T-cell (primary cell): Measurements from ENCODE around the gene CPNE5. TPM values are rescaled to one million over a fixed set of nuclear protein-coding genes. Genes with fewer than 3 reads are reported as not detected.

Experiments used
- ATAC-seq, 4 experiments: fragments of 200-7000 bp in 3 of 4; fragments of 150-1000 bp in 1 of 4; cut with Tn5 transposase; replicated peaks in 1 of 4; 1 replicate in 3 of 4; 2 replicates in 1 of 4; pipeline ENCODE4 v1.10.0; 2021; ENCODE audit warnings: moderate library complexity in 3 of 4, mild to moderate bottlenecking in 2 of 4, moderate number of reproducible peaks in 1 of 4
- CTCF ChIA-PET, 2 donors: fragments of 300-600 bp; sonication (Branson Sonifier 250); formaldehyde crosslinking; loops; one replicate each; lab custom pipeline; 2022; ENCODE audit warnings: antibody characterized with exemption in 2 of 2; lab: Charles Lee
- POLR2A ChIA-PET, 2 donors: fragments of 300-600 bp; sonication (Branson Sonifier 250); formaldehyde crosslinking; loops; one replicate each; lab custom pipeline; 2022; ENCODE audit warnings: antibody characterized with exemption in 2 of 2; lab: Charles Lee
- DNase-seq, 35 experiments: peaks; one replicate each; pipeline versions ENCODE4 v3.0.0 to v3.0.0-alpha.2; 2013 to 2023
- H3K27ac ChIP-seq: one replicate; pipeline ENCODE4 v1.5.1; 2013; ENCODE audit warnings: low read length
- H3K27me3 ChIP-seq, 2 experiments: replicated peaks in 1 of 2; 1 replicate in 1 of 2; 2 replicates in 1 of 2; pipeline versions ENCODE4 v1.6.1 to v1.7.0; 2013; ENCODE audit warnings: low read length in 1 of 2, mixed read lengths in 1 of 2; ENCODE audit not compliant: control insufficient read depth in 2 of 2, insufficient read depth in 2 of 2; ENCODE audit errors: extremely low read depth in 1 of 2
- H3K36me3 ChIP-seq, 2 donors: 1 replicate in 1 of 2; 2 replicates in 1 of 2; pipeline versions ENCODE4 v1.6.1 to v1.7.0; 2013; ENCODE audit warnings: low read length in 1 of 2; ENCODE audit not compliant: control insufficient read depth in 2 of 2, insufficient read depth in 1 of 2; ENCODE audit errors: extremely low read depth in 1 of 2
- H3K4me1 ChIP-seq, 2 experiments: 1 replicate in 1 of 2; 2 replicates in 1 of 2; pipeline versions ENCODE4 v1.6.1 to v1.7.0; 2013; ENCODE audit warnings: low read length in 2 of 2, mixed read lengths in 1 of 2; ENCODE audit not compliant: insufficient read depth in 2 of 2, control insufficient read depth in 1 of 2; ENCODE audit errors: extremely low read depth in 1 of 2
- H3K4me3 ChIP-seq, 2 donors: 1 replicate in 1 of 2; 2 replicates in 1 of 2; pipeline versions ENCODE4 v1.5.1 to v1.7.0; 2013; ENCODE audit warnings: mild to moderate bottlenecking in 2 of 2, low read length in 1 of 2, moderate library complexity in 1 of 2; ENCODE audit not compliant: control insufficient read depth in 1 of 2; ENCODE audit errors: extremely low read depth in 1 of 2
- H3K9me3 ChIP-seq: 2 replicates; pipeline ENCODE4 v1.7.0; 2013
- H3K27ac Mint-ChIP-seq, 2 donors: one replicate each; pipeline ENCODE4 v1.8.0; 2020 to 2021; ENCODE audit warnings: mild to moderate bottlenecking in 2 of 2, mixed read lengths in 2 of 2
- H3K27me3 Mint-ChIP-seq, 2 donors: one replicate each; pipeline ENCODE4 v1.8.0; 2021 to 2022; ENCODE audit warnings: mixed read lengths in 2 of 2
- H3K36me3 Mint-ChIP-seq: one replicate; pipeline ENCODE4 v1.8.0; 2021; ENCODE audit warnings: mixed read lengths
- H3K4me1 Mint-ChIP-seq, 3 donors: one replicate each; pipeline ENCODE4 v1.8.0; 2020 to 2022; ENCODE audit warnings: mixed read lengths in 3 of 3, mild to moderate bottlenecking in 1 of 3
- H3K4me3 Mint-ChIP-seq, 3 donors: one replicate each; pipeline ENCODE4 v1.8.0; 2020 to 2022; ENCODE audit warnings: mild to moderate bottlenecking in 3 of 3, mixed read lengths in 3 of 3, moderate library complexity in 3 of 3
- H3K9me3 Mint-ChIP-seq, 3 donors: one replicate each; pipeline ENCODE4 v1.8.0; 2020 to 2022; ENCODE audit warnings: mixed read lengths in 3 of 3
- WGBS: methylation state at CpG from one replicate; pipeline ENCODE4 v1.1.5; 2013; ENCODE audit warnings: missing lambda C conversion rate; ENCODE audit not compliant: insufficient coverage; 5-methylcytosine and 5-hydroxymethylcytosine counted together
- total RNA-seq, 35 experiments: library from RNA in 6 of 35; stranded (reverse) in 6 of 35; fragments of 120-200 nt in 1 of 35; gene quantifications; one replicate each; pipeline versions ENCODE4 v1.2.1 to v1.2.4 and lab custom pipeline; 2013 to 2026

CPNE5 gene
- total RNA-seq, 5 donors from 2014 or later (not counting 1 experiment from before 2014, with no cell fraction given): 0.73 to 1.8 (median 1.1) TPM

DNA sequence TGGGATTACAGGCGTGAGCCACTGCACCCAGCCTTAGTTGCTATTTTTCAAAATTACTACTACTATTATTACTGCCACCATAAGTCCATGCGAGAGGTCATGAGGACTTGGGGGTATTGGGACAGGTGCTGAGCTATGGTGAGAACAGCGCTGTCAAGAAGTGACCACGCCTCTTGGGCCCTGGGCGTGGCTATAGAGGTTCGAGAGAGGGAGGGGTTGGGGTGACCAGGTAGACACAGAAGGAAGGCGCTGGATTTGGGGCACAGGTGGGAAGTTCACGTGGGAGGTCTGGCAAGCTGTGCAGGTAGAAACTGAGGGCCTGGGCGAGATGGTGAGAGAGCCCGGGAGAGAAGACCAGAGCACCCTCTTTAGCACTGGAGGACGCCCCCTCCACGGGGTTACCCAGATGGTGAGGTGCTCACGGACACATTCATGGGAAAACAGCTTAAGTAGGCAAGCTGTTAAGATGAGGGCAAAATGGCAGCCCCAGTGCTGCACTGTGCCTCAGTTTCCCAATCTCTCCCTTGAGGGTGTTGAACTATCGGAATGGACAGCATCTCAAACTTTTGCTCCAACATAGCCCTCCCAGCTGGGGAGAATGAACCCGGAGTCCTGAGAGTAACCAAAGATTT is 80.6 kb downstream of the CPNE5 start:
- peaks cover 28 to 53% (median 42%) of the 10 kb centered on the region in 3 donors for H3K4me1 Mint-ChIP-seq
- no peak overlapping the region for H3K4me3 ChIP-seq
- no peaks in the 10 kb centered on the region for H3K27me3 Mint-ChIP-seq
- no peak overlapping the region for H3K4me3 Mint-ChIP-seq
- no peaks in the 10 kb centered on the region for H3K9me3 ChIP-seq
- H3K27ac Mint-ChIP-seq: peak overlapping the region; percentile 50 to 66
- H3K36me3 Mint-ChIP-seq: no peaks in the 10 kb centered on the region
- DNase-seq (peak in 1 of 35 experiments; percentile 12), ATAC-seq (no peak)
- 80% methylated on average over 9 of the region's 15 CpGs for WGBS
- no peaks in the 10 kb centered on the region for H3K9me3 Mint-ChIP-seq
- peaks cover 0 to 3% of the 10 kb centered on the region in 2 experiments for H3K27me3 ChIP-seq
- ChIA-PET POLR2A (interaction anchor here (0.6 to 1.0 kb wide), 2 partner anchors 75 to 161 kb away, joined by 3 to 4 read pairs; no protein-coding TSS in a partner anchor), CTCF (interaction anchor here (0.5 to 3.7 kb wide), 16 partner anchors 11 to 782 kb away, joined by 3 to 20 read pairs (median 3); no protein-coding TSS in a partner anchor)
- no peak overlapping the region for H3K27ac ChIP-seq
- no peaks in the 10 kb centered on the region for H3K36me3 ChIP-seq
- H3K4me1 ChIP-seq: peaks cover 7 to 54% of the 10 kb centered on the region in 2 experiments

DNA sequence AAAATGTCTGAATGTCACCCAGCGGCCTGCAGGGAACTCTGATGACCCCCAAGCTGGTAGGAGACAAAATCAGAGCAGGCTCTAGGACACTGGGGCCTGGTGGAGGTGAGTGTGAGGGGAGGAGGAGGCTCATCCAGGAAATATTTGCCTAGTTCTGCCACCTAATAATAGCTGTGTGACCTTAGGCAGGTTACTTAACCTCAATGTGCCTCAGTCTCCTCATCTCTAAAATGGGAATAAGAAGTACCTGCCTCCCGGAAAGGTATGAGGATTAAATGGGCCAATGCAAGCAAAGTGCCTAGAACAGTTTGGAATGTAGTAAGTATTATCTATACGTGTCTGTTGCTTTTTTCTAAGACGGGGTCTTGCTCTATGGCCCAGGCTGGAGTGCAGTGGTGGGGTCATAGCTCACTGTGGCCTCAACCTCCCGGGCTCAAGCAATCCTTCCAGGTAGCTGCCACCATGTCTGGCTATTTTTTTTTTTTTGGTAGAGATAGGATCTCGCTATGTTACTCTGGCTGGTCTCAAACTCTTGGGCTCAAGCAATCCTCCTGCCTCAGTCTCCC is 81.2 kb downstream of the CPNE5 start:
- H3K27ac ChIP-seq: peak overlapping the region; percentile 91

GRCh38 chr6:36757206-36757605 is 82.0 kb downstream of the CPNE5 start:
- 57% methylated on average over 2 of the region's 4 CpGs for WGBS
- DNase-seq: peak in 14 of 35 experiments; percentile 9 to 66 (median 18)
- Histone ChIP-seq H3K27ac (peak overlapping the region; percentile 91), H3K4me1 (peaks cover 7 to 67% of the 10 kb centered on the region in 2 experiments), H3K4me3 (no peak overlapping the region), H3K27me3 (peaks cover 0 to 3% of the 10 kb centered on the region in 2 experiments), H3K36me3 (no peaks in the 10 kb centered on the region), H3K9me3 (no peaks in the 10 kb centered on the region)
- Mint-ChIP-seq H3K27me3 (no peaks in the 10 kb centered on the region), H3K36me3 (no peaks in the 10 kb centered on the region), H3K27ac (peak overlapping the region; percentile 86 to 97), H3K4me3 (peak overlapping the region in 2 of 3 donors; percentile 2 to 21), H3K4me1 (peaks cover 32 to 66% (median 51%) of the 10 kb centered on the region in 3 donors), H3K9me3 (no peaks in the 10 kb centered on the region)
- POLR2A ChIA-PET: no interaction called here
- CTCF ChIA-PET: interaction anchor here in 1 of 2 donors (3.2 kb wide), 1 partner anchor 142 kb away, joined by 20 read pairs; no protein-coding TSS in a partner anchor
- ATAC-seq: no peak

More for the DNA sequence above, 81.2 kb downstream of the CPNE5 start:
- WGBS: 93% methylated on average over 4 of the region's 6 CpGs
- H3K4me1 Mint-ChIP-seq: peaks cover 28 to 58% (median 44%) of the 10 kb centered on the region in 3 donors
- H3K36me3 Mint-ChIP-seq: no peaks in the 10 kb centered on the region
- ChIA-PET CTCF (interaction anchor here (0.6 to 3.7 kb wide), 8 partner anchors 12 to 417 kb away, joined by 3 to 20 read pairs (median 7); no protein-coding TSS in a partner anchor), POLR2A (interaction anchor here in 1 of 2 donors (0.6 kb wide), 1 partner anchor 75 kb away, joined by 3 read pairs; no protein-coding TSS in a partner anchor)
- DNase-seq (no peak), ATAC-seq (no peak)
- Histone ChIP-seq H3K27me3 (peaks cover 0 to 3% of the 10 kb centered on the region in 2 experiments), H3K4me1 (peaks cover 7 to 58% of the 10 kb centered on the region in 2 experiments), H3K4me3 (no peak overlapping the region), H3K9me3 (no peaks in the 10 kb centered on the region), H3K36me3 (no peaks in the 10 kb centered on the region)
- H3K27me3 Mint-ChIP-seq: no peaks in the 10 kb centered on the region
- H3K27ac Mint-ChIP-seq: peak overlapping the region; percentile 50 to 97
- no peaks in the 10 kb centered on the region for H3K9me3 Mint-ChIP-seq
- no peak overlapping the region for H3K4me3 Mint-ChIP-seq

- Mint-ChIP-seq H3K9me3 (no peaks in the 10 kb centered on the region), H3K27ac (peak overlapping the region; percentile 86 to 97), H3K4me1 (peaks cover 32 to 69% (median 52%) of the 10 kb centered on the region in 3 donors), H3K4me3 (peak overlapping the region in 2 of 3 donors; percentile 2 to 31), H3K27me3 (no peaks in the 10 kb centered on the region), H3K36me3 (no peaks in the 10 kb centered on the region)
- peaks cover 7 to 71% of the 10 kb centered on the region in 2 experiments for H3K4me1 ChIP-seq
- no peak for DNase-seq
- ATAC-seq: no peak
- peak overlapping the region; percentile 91 for H3K27ac ChIP-seq
- H3K36me3 ChIP-seq: no peaks in the 10 kb centered on the region
- H3K4me3 ChIP-seq: no peak overlapping the region
- H3K27me3 ChIP-seq: peaks cover 0 to 3% of the 10 kb centered on the region in 2 experiments
- no peaks in the 10 kb centered on the region for H3K9me3 ChIP-seq
- CTCF ChIA-PET: no interaction called here
- POLR2A ChIA-PET: no interaction called here
- 60% methylated on average over 3 of the region's 8 CpGs for WGBS
Measured at GRCh38 chr6:36756786-36757185, 82.5 kb downstream of the CPNE5 start.

DNA sequence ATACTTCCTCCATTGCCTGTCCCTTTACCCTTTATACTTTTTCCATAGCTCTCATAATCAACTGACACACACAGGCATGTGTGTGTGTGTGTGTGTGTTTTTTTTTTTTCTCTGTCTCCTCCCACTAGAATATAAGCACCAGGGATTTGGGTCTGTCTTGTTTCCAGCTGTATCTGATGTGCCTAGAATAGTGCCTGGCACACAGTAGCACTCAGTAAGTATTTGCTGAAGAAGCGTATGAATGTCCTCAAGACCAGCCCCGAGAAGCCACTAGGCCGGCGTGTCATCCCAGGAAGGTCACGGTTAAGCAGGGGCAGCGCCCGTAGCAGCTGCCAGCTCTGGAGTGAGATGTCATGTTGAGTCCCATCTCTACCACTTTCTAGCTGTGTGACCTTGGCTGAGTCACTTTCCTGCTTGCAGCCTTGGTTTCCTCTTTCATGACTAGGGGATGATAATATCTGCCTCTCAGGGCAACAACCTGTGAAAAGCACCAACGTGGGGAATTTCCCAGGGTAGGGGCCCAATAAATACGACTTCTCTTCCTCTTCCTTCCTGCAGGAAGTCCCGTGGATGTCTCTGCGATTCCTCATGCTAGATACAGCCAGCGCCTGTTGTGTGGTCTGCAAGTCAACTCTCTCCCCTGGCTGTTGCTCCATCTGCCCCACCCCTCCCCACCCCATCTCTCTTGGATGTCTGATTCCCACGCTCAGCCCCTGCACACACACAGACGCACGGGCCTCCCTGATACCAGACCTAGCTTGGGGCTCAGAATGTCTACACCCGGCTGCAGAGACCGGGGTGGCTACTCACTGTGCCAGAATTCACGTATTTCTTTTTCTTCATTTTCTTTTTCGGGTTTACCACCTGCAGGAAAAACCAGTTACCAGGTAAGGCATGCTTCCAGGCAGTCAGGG is 83.6 kb downstream of the CPNE5 start:
- H3K4me3 Mint-ChIP-seq: peak overlapping the region; percentile 31 to 71 (median 58)
- H3K27me3 Mint-ChIP-seq: no peaks in the 10 kb centered on the region
- ATAC-seq: peak; percentile 81 to 87 (median 84)
- peaks cover 0 to 3% of the 10 kb centered on the region in 2 experiments for H3K27me3 ChIP-seq
- no peaks in the 10 kb centered on the region for H3K9me3 ChIP-seq
- CTCF ChIA-PET: interaction anchor here (0.6 to 2.0 kb wide), 6 partner anchors 8 to 147 kb away, joined by 3 to 11 read pairs (median 4); no protein-coding TSS in a partner anchor
- peak; percentile 22 to 91 (median 61) for DNase-seq
- WGBS: 7% methylated on average over 8 of the region's 19 CpGs
- POLR2A ChIA-PET: interaction anchor here in 1 of 2 donors (0.6 to 1.0 kb wide), 3 partner anchors 76 to 607 kb away, joined by 3 to 6 read pairs (median 4); no protein-coding TSS in a partner anchor
- no peak overlapping the region for H3K4me3 ChIP-seq
- no peaks in the 10 kb centered on the region for H3K9me3 Mint-ChIP-seq
- peaks cover 7 to 72% of the 10 kb centered on the region in 2 experiments for H3K4me1 ChIP-seq
- peak overlapping the region; percentile 91 for H3K27ac ChIP-seq
- no peaks in the 10 kb centered on the region for H3K36me3 ChIP-seq
- no peaks in the 10 kb centered on the region for H3K36me3 Mint-ChIP-seq
- peak overlapping the region; percentile 86 to 97 for H3K27ac Mint-ChIP-seq
- peaks cover 32 to 74% (median 54%) of the 10 kb centered on the region in 3 donors for H3K4me1 Mint-ChIP-seq
